Ovary (tissue), 9 donors: ENCODE data around the gene CYTH1. TPM values are rescaled to one million over a fixed set of nuclear protein-coding genes. Genes with fewer than 3 reads are reported as not detected.

Experiments
- DNase-seq, 5 donors: peaks; one replicate each; pipeline ENCODE4 v3.0.0-alpha.2; 2019 to 2020
- H3K27ac ChIP-seq, 2 donors: fragments of 200-600 bp; one replicate each; pipeline versions ENCODE4 v1.5.1 to v1.8.0; 2019 to 2022
- H3K27me3 ChIP-seq: fragments of 200-600 bp; one replicate; pipeline ENCODE4 v1.8.0; 2022
- H3K36me3 ChIP-seq: fragments of 200-600 bp; sonication (generic); one replicate; pipeline ENCODE4 v1.5.1; 2019
- H3K4me1 ChIP-seq: one replicate; pipeline ENCODE4 v1.8.1; 2013; ENCODE audit warnings: mild to moderate bottlenecking, moderate library complexity; ENCODE audit not compliant: insufficient read depth
- H3K4me3 ChIP-seq: fragments of 200-600 bp; sonication (generic); one replicate; pipeline ENCODE4 v1.5.1; 2017
- H3K9me3 ChIP-seq, 2 donors: fragments of 200-600 bp in 1 of 2; sonication (generic) in 1 of 2; one replicate each; pipeline versions ENCODE4 v1.5.1 to v1.8.1; 2013 to 2019; ENCODE audit warnings: mild to moderate bottlenecking in 1 of 2, moderate library complexity in 1 of 2
- CTCF ChIP-seq, 3 donors: fragments of 450-650 bp in 2 of 3; fragments of 200-600 bp in 1 of 3; IDR thresholded peaks; one replicate each; pipeline versions ENCODE4 v1.5.1 to v1.8.0; 2016 to 2022; ENCODE audit warnings: antibody characterized with exemption in 3 of 3, mild to moderate bottlenecking in 1 of 3
- EP300 ChIP-seq: sonication (generic); formaldehyde crosslinking; IDR thresholded peaks from one replicate; pipeline ENCODE4 v1.6.1; 2017; ENCODE audit warnings: antibody characterized with exemption
- POLR2A ChIP-seq: fragments of 450-650 bp; IDR thresholded peaks from one replicate; pipeline ENCODE4 v1.6.1; 2017; ENCODE audit warnings: antibody characterized with exemption, mild to moderate bottlenecking, moderate library complexity
- WGBS, 3 donors: extraction: QIAGEN DNeasy Blood & Tissue Kit in 1 of 3; methylation state at CpG; one replicate each; pipeline versions ENCODE4 v1.1.5 to v1.1.7; 2013 to 2017; 5-methylcytosine and 5-hydroxymethylcytosine counted together
- intact Hi-C, 4 donors: fragments of 100-400 bp; cut with DNase I; formaldehyde crosslinking; loops; one replicate each; pipeline versions ENCODE4 v1.11.0 to v1.15.1; 2022 to 2023
- polyA plus RNA-seq, 2 donors: library from polyadenylated mRNA; stranded (reverse); fragments of 200-250 nt in 1 of 2; fragments of 350-450 nt in 1 of 2; fragmentation: Illumina TruSeq in 1 of 2; extraction: RNeasy Lipid Tissue Mini Kit (QIAGEN cat#74804) in 1 of 2; gene quantifications; one replicate each; pipeline ENCODE4 v1.2.3, GENCODE V29; 2013 to 2014
- total RNA-seq, 7 donors: library from RNA; depleted of rRNA in 2 of 7; stranded (reverse); fragments of >200 nt in 2 of 7; fragmentation: NEBNext Ultra II Directional in 3 of 7; extraction: Animal tissue kit (Norgen Biotek cat#: 25700) in 3 of 7; gene quantifications; one replicate each; pipeline versions ENCODE4 v1.1.0 to v1.2.4, GENCODE V29; 2016 to 2023
- donor health status: DM: no; HTN: no; CAD: no; lungs with moderate emphysema.
- donor health status: DM: no; HTN: no; CAD: no.
- donor health status: Bipolar disorder and iron deficiency.
- donor health status: DM: yes; HTN: yes; CAD: no.
- donor health status: DM: no; HTN: no; CAD: no.
- donor health status: DM: yes; HTN: yes; CAD: no.

CYTH1 gene
- total and polyA plus RNA-seq, 9 donors: 15.1 to 35.3 (median 24.4) TPM

- 80 to 92% (median 91%) methylated on average over 6 of the region's 6 CpGs for WGBS, 3 donors
- Histone ChIP-seq H3K4me3 (no peak overlapping the region), H3K36me3 (no peaks in the 10 kb centered on the region)
Observed at GRCh38 chr17:78793968-78794367, 11.9 kb upstream of the CYTH1 start.

GRCh38 chr17:78793415-78793814, 11.3 kb upstream of the CYTH1 start:
- Histone ChIP-seq H3K9me3 (no peaks in the 10 kb centered on the region), H3K27ac (no peak overlapping the region), H3K4me1 (peaks cover 11% of the 10 kb centered on the region), H3K36me3 (no peaks in the 10 kb centered on the region), H3K4me3 (no peak overlapping the region), H3K27me3 (no peaks in the 10 kb centered on the region)
- intact Hi-C loops: no loop called here
- 85 to 89% (median 87%) methylated on average over 10 of the region's 10 CpGs for WGBS, 3 donors
- no peak for DNase-seq
- TF ChIP-seq EP300 (no peak), CTCF (IDR thresholded peaks at IDR 0.05) (no peak), POLR2A (no peak)

More at GRCh38 chr17:78793968-78794367, 11.9 kb upstream of the CYTH1 start:
- TF ChIP-seq EP300 (no peak), POLR2A (no peak), CTCF (IDR thresholded peaks at IDR 0.05) (no peak)
- Histone ChIP-seq H3K9me3 (no peaks in the 10 kb centered on the region), H3K27me3 (no peaks in the 10 kb centered on the region), H3K4me1 (peaks cover 11% of the 10 kb centered on the region), H3K27ac (no peak overlapping the region)
- intact Hi-C loops: no loop called here
- DNase-seq: no peak

DNA sequence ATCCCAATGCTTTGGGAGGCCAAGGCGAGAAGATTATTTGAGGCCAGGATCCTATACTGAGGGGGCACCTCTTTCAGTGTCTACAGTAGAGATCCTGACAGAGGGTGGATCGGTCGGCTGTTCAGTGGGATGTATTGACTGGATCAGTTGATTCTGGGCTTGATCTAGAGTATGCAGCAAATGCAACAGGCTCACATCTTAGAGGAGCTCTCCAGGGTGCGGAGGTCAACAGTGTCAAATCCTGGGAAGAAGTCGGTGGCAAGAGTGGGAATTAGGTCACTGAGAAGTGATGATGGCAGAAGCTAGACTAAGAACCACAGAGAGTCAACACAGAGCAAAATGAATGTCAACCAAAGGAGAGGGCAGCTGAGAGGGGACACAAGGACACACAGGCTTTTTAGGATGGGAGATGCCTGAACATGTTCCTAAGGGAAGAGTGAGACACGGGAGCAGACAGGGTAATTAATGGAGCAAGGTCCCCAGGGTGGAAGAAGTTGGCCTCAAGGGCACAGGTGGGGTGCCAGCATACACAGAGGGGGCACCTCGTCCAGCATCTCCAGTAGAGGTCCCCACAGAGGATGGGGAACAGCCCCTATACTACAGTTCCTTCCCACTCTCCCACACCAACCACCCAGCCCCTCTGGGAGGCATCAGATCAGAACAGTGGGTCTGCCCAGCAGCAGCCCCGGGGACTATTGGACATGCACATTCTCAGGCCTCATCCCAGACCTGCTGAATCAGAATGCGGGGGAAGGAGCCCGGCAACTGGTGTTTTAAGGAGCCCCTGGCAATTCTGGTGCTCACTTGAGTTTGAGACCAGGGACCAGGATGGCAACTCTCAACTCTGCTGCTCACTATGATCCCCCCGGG, 10.0 kb upstream of the CYTH1 start:
- H3K9me3 ChIP-seq: no peaks in the 10 kb centered on the region
- no peak overlapping the region for H3K4me3 ChIP-seq
- intact Hi-C loops: no loop called here
- TF ChIP-seq POLR2A: no peak
- no peak for TF ChIP-seq EP300
- no peak for TF ChIP-seq CTCF (IDR thresholded peaks at IDR 0.05)
- DNase-seq: no peak
- H3K4me1 ChIP-seq: peaks cover 11% of the 10 kb centered on the region
- 78 to 84% (median 80%) methylated on average over 11 of the region's 11 CpGs for WGBS, 3 donors
- no peaks in the 10 kb centered on the region for H3K36me3 ChIP-seq
- H3K27me3 ChIP-seq: no peaks in the 10 kb centered on the region
- peak overlapping the region in 1 of 2 donors; percentile 29 for H3K27ac ChIP-seq

DNA sequence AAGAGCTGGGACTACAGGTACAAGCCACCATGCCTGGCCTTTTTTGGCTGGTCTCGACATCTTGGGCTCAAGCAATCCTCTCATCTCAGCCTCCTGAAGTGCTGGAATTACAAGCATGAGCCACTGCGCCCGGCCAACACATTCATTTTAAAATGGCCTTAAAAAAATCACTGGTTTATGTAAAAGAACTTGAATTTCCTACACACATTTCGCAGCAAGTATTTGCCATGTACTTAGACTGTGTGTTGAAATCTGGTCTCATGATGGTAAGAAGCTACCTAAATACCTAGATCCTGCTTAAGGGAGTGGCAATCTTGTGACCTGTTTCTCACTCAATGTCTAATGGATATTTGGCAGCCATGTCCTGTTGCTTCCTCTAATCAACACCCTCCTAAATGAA, 8.5 kb upstream of the CYTH1 start:
- intact Hi-C loops: no loop called here
- WGBS, 3 donors: 86 to 94% (median 89%) methylated on average over 4 of the region's 4 CpGs
- Histone ChIP-seq H3K4me3 (no peak overlapping the region), H3K4me1 (peaks cover 8% of the 10 kb centered on the region), H3K27me3 (no peaks in the 10 kb centered on the region), H3K27ac (peak overlapping the region in 1 of 2 donors; percentile 1), H3K36me3 (no peaks in the 10 kb centered on the region), H3K9me3 (no peaks in the 10 kb centered on the region)
- peak in 2 of 5 donors; percentile 15 to 26 for DNase-seq
- TF ChIP-seq CTCF (IDR thresholded peaks at IDR 0.05): no peak
